Adrenal gland (tissue), 5 donors: Measurements from ENCODE around the gene C1QL4.

ENCODE experiments used
- CTCF ChIP-seq, 6 experiments: fragments of 450-650 bp in 4 of 6; fragments of 200-600 bp in 2 of 6; sonication (generic) in 1 of 6; IDR thresholded peaks; 1 replicate in 5 of 6; 2 replicates in 1 of 6; pipeline versions ENCODE4 v1.5.1 to v1.8.0; 2016 to 2021; ENCODE audit warnings: antibody characterized with exemption in 6 of 6, mild to moderate bottlenecking in 2 of 6, moderate library complexity in 1 of 6
- POLR2A ChIP-seq, 2 donors: fragments of 450-650 bp; IDR thresholded peaks; one replicate each; pipeline ENCODE4 v1.6.1; 2017; ENCODE audit warnings: antibody characterized with exemption in 2 of 2, mild to moderate bottlenecking in 2 of 2, moderate library complexity in 1 of 2
- donor health status: DM: no; HTN: no; CAD: no.

GRCh38 chr12:49297695-49298060, 39.3 kb downstream of the C1QL4 start:
- TF ChIP-seq CTCF (IDR thresholded peaks at IDR 0.05) (no peak), POLR2A (IDR thresholded peaks at IDR 0.05) (no peak)
